ENCODE measurements around the gene MYRFL.

- TF ChIP-seq CTCF (IDR thresholded peaks at IDR 0.05; ENCODE audit: borderline replicate concordance, extremely low read depth, low read length, poor library complexity, severe bottlenecking) (no peak), EZH2 (IDR thresholded peaks at IDR 0.05; ENCODE audit: borderline replicate concordance, low read depth, low read length, severe bottlenecking) (no peak)
These were observed 10.1 kb downstream of the MYRFL start for GRCh38 chr12:69835081-69835480.

Measured in DND-41 (cell line).